Stomach (tissue), 9 donors: ENCODE data around the gene GNAS. TPM values are rescaled to one million over a fixed set of nuclear protein-coding genes. Genes with fewer than 3 reads are reported as not detected.

Experiments
- DNase-seq, 2 donors: peaks; one replicate each; pipeline versions ENCODE4 v3.0.0 to v3.0.0-alpha.2; 2013 to 2019
- H3K27ac ChIP-seq, 5 donors: fragments of 200-600 bp in 4 of 5; sonication (generic) in 4 of 5; one replicate each; pipeline ENCODE4 v1.5.1; 2013 to 2019; ENCODE audit warnings: mild to moderate bottlenecking in 1 of 5, moderate library complexity in 1 of 5
- H3K27me3 ChIP-seq, 3 donors: fragments of 200-600 bp; sonication (generic); one replicate each; pipeline ENCODE4 v1.5.1; 2017 to 2019; ENCODE audit warnings: mixed run types in 1 of 3
- H3K36me3 ChIP-seq, 4 donors: fragments of 200-600 bp; sonication (generic); 1 replicate in 3 of 4; 2 replicates in 1 of 4; pipeline ENCODE4 v1.5.1; 2016 to 2019
- H3K4me1 ChIP-seq, 4 donors: fragments of 200-600 bp; sonication (generic); one replicate each; pipeline ENCODE4 v1.5.1; 2016 to 2019
- H3K4me3 ChIP-seq, 4 donors: fragments of 200-600 bp; sonication (generic) in 3 of 4; one replicate each; pipeline ENCODE4 v1.5.1; 2016 to 2019; ENCODE audit warnings: mild to moderate bottlenecking in 1 of 4
- H3K9me3 ChIP-seq, 4 donors: fragments of 200-600 bp; sonication (generic); one replicate each; pipeline ENCODE4 v1.5.1; 2016 to 2019
- CTCF ChIP-seq, 7 experiments: fragments of 450-650 bp in 4 of 7; fragments of 200-600 bp in 3 of 7; sonication (generic) in 3 of 7; IDR thresholded peaks; one replicate each; pipeline ENCODE4 v1.5.1; 2016 to 2019; ENCODE audit warnings: antibody characterized with exemption in 7 of 7, control low read depth in 2 of 7, mild to moderate bottlenecking in 1 of 7
- EP300 ChIP-seq: sonication (generic); formaldehyde crosslinking; IDR thresholded peaks from one replicate; pipeline ENCODE4 v1.6.1; 2017; ENCODE audit warnings: antibody characterized with exemption
- POLR2A ChIP-seq, 4 donors: fragments of 450-650 bp; IDR thresholded peaks; one replicate each; pipeline ENCODE4 v1.6.1; 2016; ENCODE audit warnings: antibody characterized with exemption in 4 of 4, control low read depth in 2 of 4, mild to moderate bottlenecking in 1 of 4, moderate library complexity in 1 of 4
- POLR2AphosphoS5 ChIP-seq, 3 donors: sonication (generic); formaldehyde crosslinking; IDR thresholded peaks; one replicate each; pipeline ENCODE4 v1.6.1; 2016; ENCODE audit warnings: antibody characterized with exemption in 3 of 3
- WGBS, 5 donors: extraction: QIAGEN DNeasy Blood & Tissue Kit in 3 of 5; methylation state at CpG; one replicate each; pipeline versions ENCODE4 v1.1.5 to v1.1.7; 2013 to 2018; 5-methylcytosine and 5-hydroxymethylcytosine counted together
- intact Hi-C: fragments of 100-400 bp; cut with DNase I; formaldehyde crosslinking; loops from one replicate; pipeline ENCODE4 v1.15.1; 2023; ENCODE audit warnings: low total_unique reads
- polyA plus RNA-seq, 3 donors: library from polyadenylated mRNA; stranded (reverse); fragments of 200-250 nt; gene quantifications; one replicate each; pipeline ENCODE4 v1.2.3, GENCODE V29; 2013
- total RNA-seq, 5 donors: library from RNA; depleted of rRNA; stranded (reverse); fragments of >200 nt; gene quantifications; one replicate each; pipeline versions ENCODE4 v1.1.0 to v1.2.3, GENCODE V29; 2014 to 2016
- donor health status: healthy with polysubstance abuse.
- donor health status: Bipolar disorder and iron deficiency.
- donor health status: healthy.

GNAS gene
- total and polyA plus RNA-seq, 8 donors = 306 to 1,010 (median 704) TPM

GRCh38 chr20:58875111-58875510, 22.6 kb downstream of the GNAS start:
- no peak for DNase-seq
- WGBS, 5 donors = 91 to 96% (median 92%) methylated on average over 3 of the region's 3 CpGs
- Histone ChIP-seq H3K27me3 (no peaks in the 10 kb centered on the region), H3K4me3 (no peak overlapping the region), H3K4me1 (peaks cover 0 to 4% (median 0%) of the 10 kb centered on the region in 4 donors), H3K9me3 (no peaks in the 10 kb centered on the region), H3K27ac (no peak overlapping the region), H3K36me3 (no peaks in the 10 kb centered on the region)
- TF ChIP-seq POLR2A (IDR thresholded peaks at IDR 0.05) = no peak
- TF ChIP-seq CTCF (IDR thresholded peaks at IDR 0.05) = no peak
- TF ChIP-seq EP300 = no peak
- TF ChIP-seq POLR2AphosphoS5 (IDR thresholded peaks at IDR 0.05) = no peak
- intact Hi-C loops = no loop called here

- Histone ChIP-seq H3K36me3 (no peaks in the 10 kb centered on the region), H3K27me3 (no peaks in the 10 kb centered on the region), H3K4me1 (no peaks in the 10 kb centered on the region), H3K9me3 (no peaks in the 10 kb centered on the region), H3K27ac (no peak overlapping the region), H3K4me3 (no peak overlapping the region)
- 84 to 92% (median 87%) methylated on average over 12 of the region's 12 CpGs for WGBS, 5 donors
- no peak for TF ChIP-seq POLR2A (IDR thresholded peaks at IDR 0.05)
- TF ChIP-seq POLR2AphosphoS5 (IDR thresholded peaks at IDR 0.05) = no peak
- no peak for TF ChIP-seq EP300
- no peak for TF ChIP-seq CTCF (IDR thresholded peaks at IDR 0.05)
- intact Hi-C loops = no loop called here
- DNase-seq = no peak
These were observed 23.1 kb downstream of the GNAS start for GRCh38 chr20:58875541-58876134.

GRCh38 chr20:58876437-58876836, 23.9 kb downstream of the GNAS start:
- Histone ChIP-seq H3K9me3 (no peaks in the 10 kb centered on the region), H3K36me3 (no peaks in the 10 kb centered on the region), H3K27ac (no peak overlapping the region), H3K27me3 (no peaks in the 10 kb centered on the region), H3K4me1 (no peaks in the 10 kb centered on the region), H3K4me3 (no peak overlapping the region)
- intact Hi-C loops = no loop called here
- 76 to 87% (median 78%) methylated on average over 7 of the region's 7 CpGs for WGBS, 5 donors
- DNase-seq = no peak
- TF ChIP-seq POLR2A (IDR thresholded peaks at IDR 0.05) = no peak
- no peak for TF ChIP-seq CTCF (IDR thresholded peaks at IDR 0.05)
- TF ChIP-seq EP300 = no peak
- no peak for TF ChIP-seq POLR2AphosphoS5 (IDR thresholded peaks at IDR 0.05)

GRCh38 chr20:58877050-58877975, 24.8 kb downstream of the GNAS start:
- WGBS, 5 donors = 75 to 83% (median 77%) methylated on average over 11 of the region's 11 CpGs
- H3K4me1 ChIP-seq = no peaks in the 10 kb centered on the region
- H3K4me3 ChIP-seq = no peak overlapping the region
- H3K9me3 ChIP-seq = no peaks in the 10 kb centered on the region
- H3K36me3 ChIP-seq = no peaks in the 10 kb centered on the region
- no peak for TF ChIP-seq CTCF (IDR thresholded peaks at IDR 0.05)
- intact Hi-C loops = no loop called here
- DNase-seq = no peak
- H3K27ac ChIP-seq = no peak overlapping the region
- H3K27me3 ChIP-seq = no peaks in the 10 kb centered on the region
